ENCODE measurements around the gene MYADM.
"Not testable (repeated sequence)": the region's sequence is repeated elsewhere in the genome, so short reads cannot be mapped to it uniquely, and the experiment has no call there.

The MYADM gene, protein sequence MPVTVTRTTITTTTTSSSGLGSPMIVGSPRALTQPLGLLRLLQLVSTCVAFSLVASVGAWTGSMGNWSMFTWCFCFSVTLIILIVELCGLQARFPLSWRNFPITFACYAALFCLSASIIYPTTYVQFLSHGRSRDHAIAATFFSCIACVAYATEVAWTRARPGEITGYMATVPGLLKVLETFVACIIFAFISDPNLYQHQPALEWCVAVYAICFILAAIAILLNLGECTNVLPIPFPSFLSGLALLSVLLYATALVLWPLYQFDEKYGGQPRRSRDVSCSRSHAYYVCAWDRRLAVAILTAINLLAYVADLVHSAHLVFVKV

DNA sequence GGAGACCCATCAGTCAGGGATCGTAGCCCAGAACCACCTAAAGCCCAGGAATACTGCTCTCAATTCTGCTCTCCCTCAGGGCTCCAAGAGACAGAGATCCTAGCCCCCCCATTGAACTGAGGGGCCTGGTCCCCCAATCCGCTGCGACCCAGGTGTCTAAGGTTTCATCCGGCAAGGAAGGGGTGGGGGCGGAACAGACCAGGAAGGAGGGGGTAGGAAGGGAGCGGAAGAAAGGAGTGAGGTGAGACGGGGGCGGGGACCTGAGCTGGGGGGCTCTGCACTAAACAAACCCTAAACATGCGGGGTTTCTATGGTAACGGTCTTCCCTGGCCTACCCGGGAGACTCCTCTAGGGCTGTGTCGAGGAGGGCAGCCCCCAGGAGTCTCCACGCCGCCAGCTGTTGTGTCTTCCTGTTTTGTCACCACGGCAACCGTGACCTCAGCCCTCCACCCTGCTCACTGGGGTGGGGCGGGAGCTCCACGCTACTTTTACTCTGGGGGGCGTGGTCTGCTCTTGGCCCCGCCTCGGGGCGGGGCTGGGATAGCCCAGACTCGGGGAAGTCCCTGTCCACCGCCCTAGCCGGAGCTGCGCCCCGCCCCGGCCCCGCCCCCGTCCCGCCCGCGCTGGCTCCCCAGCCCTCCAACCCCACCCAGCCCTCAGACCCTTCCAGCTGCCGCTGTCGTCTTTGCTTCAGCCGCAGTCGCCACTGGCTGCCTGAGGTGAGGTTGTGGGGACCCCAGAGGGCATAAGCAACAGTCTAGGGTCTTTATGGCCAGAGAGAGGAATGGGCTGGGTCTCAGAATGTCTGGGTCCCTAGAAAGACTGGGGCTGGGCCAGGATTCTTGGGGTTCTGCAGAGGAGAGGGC lies at the start of gene MYADM:
Gene MYADM, plus strand, starts transcription at position 659 of the 866 bp plus-strand sequence. CDS start 5,647 bp downstream, outside the sequence.
- DNase-seq = peak; percentile 99

DNA sequence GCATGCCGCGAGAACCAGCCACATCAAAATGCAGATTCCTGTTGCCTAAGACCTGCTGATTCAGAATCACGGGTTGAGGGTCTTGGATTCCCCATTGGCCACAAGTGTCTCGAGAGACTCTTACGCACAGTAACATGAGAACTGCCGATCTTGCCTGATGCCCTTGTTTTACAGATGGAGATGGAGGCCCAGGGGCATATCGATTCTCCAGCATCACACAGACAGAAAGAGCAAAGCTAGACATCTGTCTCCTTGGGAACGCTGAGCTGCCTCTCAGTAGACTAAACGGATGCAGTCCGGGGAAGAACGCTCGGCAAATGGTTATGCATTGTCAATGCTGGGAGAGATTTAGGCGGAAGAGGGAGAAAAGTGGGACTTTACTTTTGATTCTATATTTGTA lies 48.9 kb upstream of the MYADM start:
- no peak for DNase-seq

DNA sequence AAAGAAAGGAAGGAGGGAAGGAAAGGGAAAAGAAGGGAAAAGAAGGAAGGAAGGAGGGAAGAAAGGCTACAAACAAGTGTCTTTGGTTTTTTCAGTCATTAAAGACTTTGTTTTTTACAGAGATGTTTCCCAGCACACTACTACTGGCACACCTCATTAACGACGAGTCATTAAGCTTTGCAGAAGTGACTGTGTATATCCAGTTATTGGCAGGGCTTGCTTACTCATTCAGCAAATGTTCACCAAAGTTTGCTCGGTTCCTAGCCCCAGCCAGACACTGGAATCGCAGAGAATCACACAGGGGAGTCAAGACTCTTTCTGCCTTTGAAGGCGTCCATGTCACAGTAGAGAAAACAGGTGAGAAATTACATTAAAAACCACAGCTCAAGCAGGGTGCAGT lies 47.8 kb upstream of the MYADM start:
- DNase-seq = no peak

DNA sequence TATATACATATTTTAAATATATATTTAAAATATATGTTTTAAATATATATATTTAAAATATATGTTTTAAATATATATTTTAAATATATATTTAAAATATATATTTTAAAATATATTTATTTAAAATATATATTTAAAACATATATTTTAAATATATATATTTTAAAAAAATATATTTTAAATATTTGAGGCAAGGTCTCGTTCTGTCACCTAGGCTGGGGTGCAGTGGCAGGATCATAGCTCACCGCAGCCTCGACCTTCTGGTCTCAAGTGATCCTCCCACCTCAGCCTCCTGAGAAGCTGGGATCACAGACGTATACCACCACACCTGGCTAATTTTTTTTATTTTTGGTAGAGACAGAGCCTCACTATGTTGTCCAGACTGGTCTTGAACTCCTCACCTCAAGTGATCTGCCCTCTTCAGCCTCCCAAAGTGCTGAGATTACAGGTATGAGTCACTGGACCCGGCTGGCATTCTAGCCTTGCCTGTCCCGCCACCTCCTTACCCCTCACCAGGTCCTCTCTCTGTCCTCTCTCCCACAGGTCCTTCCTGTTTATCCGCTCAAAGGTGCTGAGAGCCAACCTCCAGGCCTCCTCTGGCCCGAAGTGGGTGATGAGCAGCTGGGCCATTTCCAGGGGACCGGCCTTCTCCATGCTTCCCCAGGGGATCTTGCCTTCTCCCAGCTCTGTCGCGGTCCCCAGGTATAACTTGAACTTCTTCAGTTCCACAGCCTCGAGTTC lies 44.1 kb upstream of the MYADM start:
- no peak for DNase-seq

DNA sequence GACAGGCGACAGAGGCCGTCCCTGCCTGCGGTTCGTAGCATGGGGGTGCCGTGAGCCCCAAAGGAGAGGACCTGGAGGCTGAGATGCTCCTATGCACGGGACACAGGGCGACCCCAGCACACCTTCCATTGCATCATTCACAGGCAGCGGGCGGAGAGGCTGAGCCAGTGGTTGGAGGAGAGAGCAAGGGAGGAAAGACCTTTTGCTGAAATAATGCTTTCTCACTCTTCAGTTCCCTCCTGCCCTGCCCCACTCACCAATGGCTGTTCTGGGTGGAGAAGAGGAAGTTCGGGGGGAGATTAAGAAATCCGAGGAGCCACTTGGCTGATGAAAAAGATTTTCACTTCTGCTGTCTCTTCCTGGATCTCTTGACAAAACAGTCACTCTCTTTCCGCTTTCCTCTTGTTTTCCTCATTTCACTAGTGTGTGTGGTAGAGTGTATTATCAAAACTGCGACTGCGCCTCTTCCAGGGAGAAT lies 43.5 kb upstream of the MYADM start, which contains the start of gene NLRP12:
Gene NLRP12, minus strand, starts transcription at position 181 of the 478 bp plus-strand sequence. Its CDS starts 140 bp downstream, at position 41.
- no peak for DNase-seq

DNA sequence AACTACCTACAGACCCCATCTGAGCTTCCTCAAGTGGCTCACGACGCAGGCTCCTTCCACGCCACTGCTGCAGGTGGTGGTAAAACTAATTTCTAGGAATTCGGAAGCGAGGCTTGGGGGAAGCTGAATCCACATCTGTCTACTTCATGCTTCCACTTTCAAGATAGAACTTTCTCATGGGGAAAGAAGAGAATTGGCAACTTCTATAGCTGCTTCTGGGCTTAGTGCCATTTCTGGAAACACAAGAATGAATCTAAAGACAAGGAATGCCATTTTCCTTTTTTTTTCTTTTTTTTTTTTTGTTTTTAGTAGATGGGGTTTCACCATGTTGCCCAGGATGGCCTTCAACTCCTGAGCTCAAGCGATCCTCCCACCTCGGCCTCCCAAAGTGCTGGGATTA lies 40.8 kb upstream of the MYADM start:
- DNase-seq = no peak

DNA sequence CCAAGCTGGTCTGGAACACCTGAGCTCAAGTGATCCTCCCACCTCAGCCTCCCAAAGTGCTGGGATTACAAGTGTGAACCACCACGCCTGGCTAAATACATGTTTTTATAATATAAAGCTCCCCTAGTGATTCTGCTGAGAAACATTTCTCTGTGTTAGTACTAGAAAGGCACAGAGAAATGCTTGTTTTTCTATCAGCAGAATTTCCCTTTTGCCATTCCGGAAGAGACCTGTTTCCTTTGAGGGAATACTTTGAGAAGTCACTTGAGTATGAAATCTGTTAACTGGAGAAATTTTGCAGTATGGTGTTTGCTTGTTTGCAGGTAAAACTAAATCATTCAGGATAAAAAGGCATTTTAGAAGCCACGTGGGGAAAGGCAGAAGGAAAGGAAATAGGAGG lies 39.2 kb upstream of the MYADM start:
- DNase-seq = no peak

DNA sequence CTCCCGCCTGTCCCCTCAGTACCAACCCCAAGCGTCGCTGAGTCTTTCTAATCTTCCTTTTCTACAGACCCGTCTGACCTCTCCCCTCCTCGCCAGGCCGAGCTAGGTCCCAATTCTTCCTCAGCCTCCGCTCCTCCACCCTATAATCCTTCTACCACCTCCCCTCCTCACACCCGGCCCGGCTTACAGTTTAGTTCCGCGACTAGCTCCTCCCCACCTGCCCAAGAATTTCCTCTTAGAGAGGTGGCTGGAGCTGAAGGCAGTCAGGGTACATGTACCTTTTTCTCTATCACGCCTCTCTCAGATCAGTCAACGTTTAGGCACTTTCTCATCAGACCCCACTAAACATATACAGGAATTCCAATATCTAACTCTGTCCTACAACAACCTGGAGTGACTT lies 34.8 kb upstream of the MYADM start:
- not testable (repeated sequence) for DNase-seq

DNA sequence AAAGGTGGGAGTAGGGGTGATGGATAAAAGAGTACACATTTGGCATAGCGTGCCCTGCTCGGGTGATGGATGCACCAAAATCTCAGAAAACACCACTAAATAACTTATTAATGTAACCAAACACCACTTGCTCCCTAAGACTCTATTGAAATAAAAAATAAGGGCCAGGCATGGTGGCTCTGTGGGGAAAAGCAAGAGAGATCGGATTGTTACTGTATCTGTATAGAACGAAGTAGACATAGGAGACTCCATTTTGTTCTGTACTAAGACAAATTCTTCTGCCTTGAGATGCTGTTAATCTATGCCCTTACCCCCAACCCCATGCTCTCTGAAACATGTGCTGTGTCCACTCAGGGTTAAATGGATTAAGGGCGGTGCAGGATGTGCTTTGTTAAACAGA lies 29.2 kb upstream of the MYADM start:
- DNase-seq = not testable (repeated sequence)

DNA sequence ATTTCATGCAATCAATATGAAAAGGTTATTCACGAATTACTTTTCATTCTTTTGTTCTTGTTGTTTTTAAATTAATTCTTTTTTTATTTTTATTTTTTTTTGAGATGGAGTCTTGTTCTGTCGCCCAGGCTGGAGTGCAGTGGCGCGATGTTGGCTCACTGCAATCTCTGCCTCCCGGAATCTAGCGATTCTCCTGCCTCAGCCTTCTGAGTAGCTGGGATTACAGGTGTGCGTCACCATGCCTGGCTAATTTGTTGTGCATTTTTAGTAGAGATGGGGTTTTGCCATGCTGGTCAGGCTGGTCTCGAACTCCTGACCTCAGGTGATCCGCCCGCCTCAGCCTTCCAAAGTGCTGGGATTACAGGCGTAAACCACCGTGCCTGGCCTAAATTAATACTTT lies 27.4 kb upstream of the MYADM start:
- DNase-seq = not testable (repeated sequence)

DNA sequence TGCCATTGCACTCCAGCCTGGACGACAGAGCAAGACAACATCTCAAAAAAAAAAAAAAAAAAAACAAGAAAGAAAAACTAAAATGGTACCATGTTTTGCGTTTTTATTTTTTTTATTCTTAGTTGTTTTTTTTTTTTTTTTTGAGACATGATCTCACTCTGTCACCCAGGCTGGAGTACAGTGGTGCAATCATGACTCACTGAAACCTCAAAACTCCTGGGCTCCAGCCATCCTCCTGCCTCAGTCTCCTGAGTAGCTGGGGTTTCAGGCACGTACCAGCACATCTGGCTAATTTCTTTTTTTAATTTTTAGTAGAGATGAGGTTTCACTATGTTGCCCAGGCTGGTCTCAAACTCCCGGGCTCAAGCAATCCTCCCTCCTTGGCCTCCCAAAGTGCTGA lies 26.8 kb upstream of the MYADM start:
- not testable (repeated sequence) for DNase-seq

DNA sequence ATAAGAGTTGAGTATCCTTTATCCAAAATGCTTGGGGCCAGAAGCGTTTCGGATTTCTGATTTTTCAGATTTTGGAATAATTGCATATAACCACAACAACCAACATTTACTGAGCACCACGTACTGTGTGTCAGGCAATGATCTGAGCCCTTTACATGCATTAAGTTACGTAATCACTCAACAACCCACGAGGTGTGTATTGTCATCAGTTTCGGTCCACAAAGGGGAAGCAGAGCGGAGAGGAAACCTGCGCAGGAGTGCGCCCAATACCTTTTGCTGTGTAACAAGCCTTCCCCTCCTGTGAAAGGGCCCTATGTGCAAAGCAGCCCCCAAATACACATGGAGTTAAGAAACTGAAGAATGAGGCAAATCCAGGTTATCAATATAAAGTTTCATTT lies 22.8 kb upstream of the MYADM start:
- DNase-seq = no peak

DNA sequence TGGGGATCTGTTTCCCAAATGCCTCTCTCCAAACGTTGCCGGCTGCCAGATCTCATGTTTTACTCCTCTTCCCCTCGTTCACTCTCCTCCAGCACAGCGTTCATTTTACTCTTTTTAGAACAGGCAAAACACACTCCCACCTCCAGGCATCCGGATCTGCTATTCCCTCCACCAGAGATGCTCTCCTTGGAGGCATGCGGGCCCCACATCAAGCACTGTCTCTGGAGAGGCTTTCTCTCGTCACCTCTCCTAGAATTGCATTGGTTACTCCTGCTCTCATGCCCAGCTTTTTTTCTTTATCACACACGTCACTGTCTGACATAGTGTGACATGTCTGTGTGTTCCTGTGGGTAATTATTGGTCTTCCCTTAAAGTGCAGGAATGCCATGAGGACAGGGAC lies 20.1 kb upstream of the MYADM start:
- no peak for DNase-seq

DNA sequence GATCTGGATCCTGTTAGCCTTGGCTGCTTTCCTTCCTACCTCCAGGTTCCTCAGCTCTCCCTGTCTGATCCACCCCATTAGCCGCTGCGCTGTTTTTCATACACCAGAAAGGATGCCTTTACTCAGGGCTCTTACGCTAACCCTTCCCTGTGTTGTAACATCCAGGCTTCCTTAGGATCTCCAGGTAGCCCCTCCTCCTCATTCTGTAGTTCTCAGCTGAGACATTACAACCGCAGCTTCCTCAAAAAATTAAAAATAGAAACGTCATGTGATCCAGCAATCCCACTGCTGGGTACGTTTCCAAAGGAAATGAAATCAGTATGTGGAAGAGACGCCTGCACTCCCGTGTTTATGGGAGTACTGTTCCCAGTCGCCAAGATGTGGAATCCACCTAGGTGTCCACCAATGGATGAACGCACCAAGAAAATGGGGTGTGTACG lies 18.4 kb upstream of the MYADM start:
- no peak for DNase-seq

DNA sequence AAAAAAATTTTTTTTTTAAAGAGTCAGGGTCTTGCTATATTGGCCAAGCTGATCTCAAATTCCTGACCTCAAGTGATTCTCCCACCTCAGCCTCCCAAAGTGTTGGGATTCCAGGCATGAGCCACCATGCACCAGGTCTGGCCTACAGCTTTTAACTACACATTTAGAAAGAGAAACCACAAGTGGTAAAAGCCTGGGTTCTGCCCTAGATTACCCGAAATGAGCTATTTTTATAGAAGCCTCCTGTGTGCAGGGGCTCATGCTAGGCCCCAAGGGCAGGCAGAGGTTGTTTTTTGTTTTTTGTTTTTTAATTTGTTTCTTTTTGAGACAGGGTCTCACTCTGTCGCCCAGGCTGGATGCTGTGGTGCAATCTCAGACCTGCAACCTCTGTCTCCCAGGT lies 14.0 kb upstream of the MYADM start:
- no peak for DNase-seq

DNA sequence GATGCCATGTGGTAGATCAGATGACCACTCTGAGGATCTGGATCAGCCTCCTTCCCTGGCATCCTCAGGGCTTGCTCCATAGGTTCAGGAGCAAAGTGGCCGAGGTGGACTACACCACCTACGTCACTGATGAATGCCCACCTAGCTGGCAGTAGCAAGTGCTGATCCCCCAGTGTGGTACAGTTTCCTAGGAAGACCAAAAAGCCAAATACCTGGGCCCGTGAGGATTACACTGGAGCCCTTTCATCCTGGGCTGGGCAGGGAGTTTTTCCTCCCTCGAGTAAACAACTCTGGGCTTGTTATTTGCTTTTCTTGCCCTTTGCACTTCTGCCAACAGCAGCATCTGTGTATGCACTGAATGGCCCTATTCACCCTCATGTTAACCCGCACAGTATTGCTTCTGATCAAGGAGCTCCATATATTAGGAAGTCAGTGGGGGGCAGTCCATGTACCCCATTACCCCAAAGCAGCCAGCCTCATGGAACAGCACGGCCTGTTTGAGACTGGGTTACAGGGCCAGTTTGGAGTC lies 3.3 kb upstream of the MYADM start:
- no peak for DNase-seq

DNA sequence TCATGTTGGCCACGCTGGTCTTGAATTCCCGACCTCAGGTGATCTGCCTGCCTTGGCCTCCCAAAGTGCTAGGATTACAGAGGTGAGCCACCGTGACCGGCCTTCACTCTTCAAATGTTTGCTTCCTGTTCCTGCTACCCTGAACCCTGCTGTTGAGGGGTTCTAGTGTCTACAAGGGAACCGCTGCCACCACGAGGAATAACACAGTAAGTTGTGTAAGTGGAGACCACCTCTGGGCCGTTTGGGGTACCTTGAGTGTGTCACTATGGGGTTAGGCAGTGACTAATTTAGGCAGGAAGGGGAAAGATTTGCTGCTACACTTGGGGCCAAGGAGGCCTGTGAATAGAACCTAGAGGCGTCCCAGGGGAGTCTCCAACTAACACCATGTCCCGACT lies 2.2 kb upstream of the MYADM start:
- no peak for DNase-seq

DNA sequence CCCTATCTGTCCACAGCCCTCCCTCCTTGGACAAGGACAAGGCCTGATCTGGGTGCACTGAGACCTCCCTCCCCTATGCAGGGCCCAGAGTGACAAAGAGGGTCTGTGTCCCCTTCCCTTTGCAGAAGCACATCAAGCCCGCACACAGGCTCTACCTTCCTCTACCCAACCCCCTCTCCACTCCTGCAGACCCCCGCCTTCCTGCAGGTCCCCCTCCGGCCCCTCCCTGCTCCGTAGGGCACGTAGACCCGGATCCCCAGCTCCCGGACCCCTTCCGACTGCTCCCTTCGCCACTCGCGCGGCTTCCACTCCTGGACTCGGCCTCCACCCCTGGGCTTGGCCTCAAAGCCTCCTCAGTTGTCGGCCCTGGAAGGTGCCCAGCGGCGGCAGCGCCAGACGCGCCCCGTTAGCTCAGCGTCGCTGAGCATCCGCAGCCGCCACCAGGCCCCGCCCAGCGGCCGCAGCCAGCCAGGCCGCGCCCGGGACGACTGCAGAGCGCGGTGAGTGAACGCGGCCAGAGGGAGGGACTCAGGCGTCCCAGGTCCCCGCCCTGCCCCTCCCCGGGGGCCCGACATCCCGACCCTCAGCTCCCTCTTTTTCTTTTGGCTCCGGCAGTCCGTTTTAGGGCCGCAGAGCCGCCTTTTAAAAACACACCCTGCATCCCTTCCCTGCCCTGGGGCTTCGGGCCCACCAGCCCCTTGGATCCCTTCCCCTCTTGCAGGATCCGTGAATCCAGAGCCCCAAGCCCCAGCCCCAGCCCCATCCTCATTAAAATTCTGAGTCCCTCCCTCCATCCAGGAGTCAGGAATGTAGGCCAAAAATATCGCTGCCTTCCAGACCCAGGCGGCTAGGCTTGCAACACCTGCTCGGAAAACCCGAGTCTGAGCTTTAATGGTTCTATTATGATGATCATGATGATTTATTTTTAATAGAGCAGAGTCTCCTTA lies 1.5 kb upstream of the MYADM start:
- DNase-seq = peak; percentile 81

DNA sequence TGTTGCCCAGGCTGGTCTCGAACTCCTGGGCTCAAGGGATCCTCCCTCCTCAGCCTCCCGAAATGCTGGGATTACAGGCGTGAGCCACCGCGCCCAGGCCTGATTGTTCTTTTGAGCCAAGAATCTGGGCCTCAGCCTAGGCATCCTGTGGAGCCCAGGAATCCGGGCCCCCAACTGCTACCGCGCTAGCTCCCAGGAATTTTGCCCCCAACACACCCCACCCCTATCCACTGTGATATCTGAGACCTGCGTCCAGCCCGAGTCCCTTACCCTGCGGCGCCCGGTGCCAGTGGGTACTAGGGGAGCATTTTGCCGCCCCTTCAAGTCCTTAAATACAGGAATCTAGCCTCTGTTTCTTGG lies 838 bp upstream of the MYADM start:
- DNase-seq = peak; percentile 63

DNA sequence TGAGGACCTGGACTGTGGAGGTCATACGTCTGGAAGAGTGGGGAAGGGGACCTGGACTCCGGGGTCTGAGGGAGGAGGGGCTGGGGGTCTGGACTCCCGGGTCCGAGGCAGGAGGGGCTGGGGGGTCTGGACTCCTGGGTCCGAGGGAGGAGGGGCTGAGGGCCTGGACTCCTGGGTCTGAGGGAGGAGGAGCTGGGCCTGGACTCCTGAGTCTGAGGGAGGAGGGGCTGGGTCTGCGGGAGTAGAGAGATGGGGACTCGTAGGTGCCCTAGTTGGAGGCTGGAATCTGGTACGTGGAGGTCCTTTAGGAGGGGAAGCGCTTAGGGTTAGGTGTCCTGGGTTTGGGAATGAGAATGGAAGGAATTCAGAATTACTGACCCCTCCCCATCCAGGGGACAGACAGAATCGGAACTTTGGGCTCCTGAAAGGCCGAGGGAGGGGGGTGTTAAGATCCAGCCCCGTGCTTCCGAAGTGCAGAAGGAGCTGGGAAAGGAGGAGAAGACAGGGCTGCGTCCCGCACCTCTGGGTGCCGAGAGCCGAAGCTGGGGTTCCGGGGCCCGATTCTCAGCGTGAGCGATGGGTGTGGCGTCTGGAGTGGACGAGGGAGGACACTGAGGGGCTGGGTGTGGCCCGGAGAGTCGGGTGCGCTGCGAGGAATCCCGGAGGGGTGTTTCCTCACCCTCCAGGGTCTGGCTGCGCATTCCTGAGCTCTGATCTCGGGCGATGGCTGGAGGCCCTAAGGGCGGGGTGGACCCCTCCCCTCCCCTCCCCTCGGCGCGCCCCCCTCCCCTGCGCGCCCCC lies 608 bp downstream of the MYADM start:
- DNase-seq = peak; percentile 73
